Natural killer cell (primary cell): ENCODE measurements around the gene IFITM5. TPM values are rescaled to one million over a fixed set of nuclear protein-coding genes. Genes with fewer than 3 reads are reported as not detected.
A peak's percentile ranks its signal among the peaks of the same experiment; 100 is the strongest.

Source experiments
- ATAC-seq, 3 donors: fragments of 150-1000 bp in 2 of 3; fragments of 200-7000 bp in 1 of 3; cut with Tn5 transposase; 1 replicate in 1 of 3; 2 replicates in 2 of 3; pipeline ENCODE4 v1.10.0; 2021; ENCODE audit warnings: mild to moderate bottlenecking in 2 of 3, moderate library complexity in 2 of 3
- DNase-seq, 2 donors: peaks; one replicate each; pipeline versions ENCODE4 v3.0.0 to v3.0.0-alpha.2; 2013 to 2021; ENCODE audit warnings: mixed read lengths in 1 of 2
- H3K27ac ChIP-seq: one replicate; pipeline ENCODE4 v1.5.1; 2013; ENCODE audit warnings: mild to moderate bottlenecking, low read length
- H3K27me3 ChIP-seq: one replicate; pipeline ENCODE4 v1.6.1; 2013; ENCODE audit warnings: low read length; ENCODE audit not compliant: control insufficient read depth, insufficient read depth
- H3K36me3 ChIP-seq: one replicate; pipeline ENCODE4 v1.6.1; 2013; ENCODE audit warnings: low read length; ENCODE audit not compliant: control insufficient read depth, insufficient read depth
- H3K4me1 ChIP-seq: one replicate; pipeline ENCODE4 v1.6.1; 2013; ENCODE audit warnings: low read length; ENCODE audit not compliant: control insufficient read depth, insufficient read depth
- H3K4me3 ChIP-seq: one replicate; pipeline ENCODE4 v1.5.1; 2013; ENCODE audit warnings: low read length
- H3K9me3 ChIP-seq: one replicate; pipeline ENCODE4 v1.6.1; 2013; ENCODE audit warnings: low read length; ENCODE audit not compliant: control insufficient read depth, insufficient read depth
- H3K27ac Mint-ChIP-seq, 2 donors: one replicate each; pipeline ENCODE4 v1.8.0; 2022; ENCODE audit warnings: mild to moderate bottlenecking in 2 of 2, mixed read lengths in 2 of 2, moderate library complexity in 1 of 2
- H3K27me3 Mint-ChIP-seq, 2 donors: one replicate each; pipeline ENCODE4 v1.8.0; 2022; ENCODE audit warnings: low read depth in 2 of 2, mixed read lengths in 2 of 2
- H3K36me3 Mint-ChIP-seq: one replicate; pipeline ENCODE4 v1.8.0; 2022; ENCODE audit warnings: mixed read lengths
- H3K4me1 Mint-ChIP-seq, 2 donors: one replicate each; pipeline ENCODE4 v1.8.0; 2022; ENCODE audit warnings: mixed read lengths in 2 of 2
- H3K4me3 Mint-ChIP-seq: one replicate; pipeline ENCODE4 v1.8.0; 2022; ENCODE audit warnings: mild to moderate bottlenecking, moderate library complexity, mixed read lengths
- H3K9me3 Mint-ChIP-seq, 2 donors: one replicate each; pipeline ENCODE4 v1.8.0; 2022; ENCODE audit warnings: mixed read lengths in 2 of 2
- CTCF ChIP-seq: fragments of 200-600 bp; IDR thresholded peaks from one replicate; pipeline ENCODE4 v1.8.0; 2022; ENCODE audit warnings: antibody characterized with exemption
- WGBS: methylation state at CpG from one replicate; pipeline ENCODE4 v1.1.7; 2013; ENCODE audit warnings: missing lambda C conversion rate; ENCODE audit not compliant: insufficient coverage; 5-methylcytosine and 5-hydroxymethylcytosine counted together
- intact Hi-C: fragments of 100-400 bp; cut with micrococcal nuclease; formaldehyde crosslinking; loops from one replicate; pipeline ENCODE4 v1.14.2; 2022
- total RNA-seq, 4 donors: library from RNA; stranded (reverse); fragments of 120-200 nt in 1 of 4; gene quantifications; one replicate each; pipeline versions ENCODE4 v1.2.3 to v1.2.4, GENCODE V29; 2013 to 2022

Gene IFITM5
- total RNA-seq, 3 donors from 2014 or later (not counting 1 experiment from before 2014, with no cell fraction given): not detected

- H3K27me3 Mint-ChIP-seq: no peaks in the 10 kb centered on the region
- H3K36me3 Mint-ChIP-seq: peaks cover 33% of the 10 kb centered on the region
- no peak overlapping the region for H3K4me3 Mint-ChIP-seq
- peak overlapping the region in 1 of 2 donors; percentile 40 for H3K27ac Mint-ChIP-seq
- ATAC-seq: peak; percentile 93 to 100 (median 97)
- peak; percentile 73 to 90 for DNase-seq
- TF ChIP-seq CTCF: peak; percentile 67
- Histone ChIP-seq H3K4me1 (peaks cover 5% of the 10 kb centered on the region), H3K4me3 (no peak overlapping the region), H3K27me3 (no peaks in the 10 kb centered on the region), H3K9me3 (no peaks in the 10 kb centered on the region), H3K36me3 (peaks cover 64% of the 10 kb centered on the region), H3K27ac (no peak overlapping the region)
- intact Hi-C loops: loop anchor here (2.0 to 5.0 kb wide), 3 partner anchors 56 to 196 kb away; partner anchors contain the start of gene IFITM2
- peaks cover 0 to 13% of the 10 kb centered on the region in 2 donors for H3K4me1 Mint-ChIP-seq
- no peaks in the 10 kb centered on the region for H3K9me3 Mint-ChIP-seq
- 58% methylated on average over 10 of the region's 10 CpGs for WGBS
Measured at GRCh38 chr11:250740-251299, 48.5 kb downstream of the IFITM5 start.

GRCh38 chr11:250274-250673 lies 49.1 kb downstream of the IFITM5 start:
- WGBS: 96% methylated on average over 5 of the region's 5 CpGs
- Histone ChIP-seq H3K27ac (no peak overlapping the region), H3K27me3 (no peaks in the 10 kb centered on the region), H3K4me1 (peaks cover 5% of the 10 kb centered on the region), H3K36me3 (peaks cover 68% of the 10 kb centered on the region), H3K4me3 (no peak overlapping the region), H3K9me3 (no peaks in the 10 kb centered on the region)
- Mint-ChIP-seq H3K4me1 (peaks cover 0 to 13% of the 10 kb centered on the region in 2 donors), H3K4me3 (no peak overlapping the region), H3K9me3 (no peaks in the 10 kb centered on the region), H3K27me3 (no peaks in the 10 kb centered on the region), H3K27ac (no peak overlapping the region), H3K36me3 (peaks cover 33% of the 10 kb centered on the region)
- TF ChIP-seq CTCF: no peak
- DNase-seq (peak in 1 of 2 donors; percentile 19), ATAC-seq (no peak)
- intact Hi-C loops: loop anchor here (2.0 to 5.0 kb wide), 3 partner anchors 57 to 197 kb away; partner anchors contain the start of gene IFITM2

GRCh38 chr11:249062-249461 lies 50.3 kb downstream of the IFITM5 start:
- Mint-ChIP-seq H3K27ac (no peak overlapping the region), H3K9me3 (no peaks in the 10 kb centered on the region), H3K4me3 (no peak overlapping the region), H3K36me3 (peaks cover 33% of the 10 kb centered on the region), H3K27me3 (no peaks in the 10 kb centered on the region), H3K4me1 (peaks cover 0 to 13% of the 10 kb centered on the region in 2 donors)
- WGBS: 80% methylated on average over 8 of the region's 8 CpGs
- Histone ChIP-seq H3K27me3 (no peaks in the 10 kb centered on the region), H3K36me3 (peaks cover 79% of the 10 kb centered on the region), H3K4me3 (no peak overlapping the region), H3K4me1 (peaks cover 5% of the 10 kb centered on the region), H3K9me3 (no peaks in the 10 kb centered on the region), H3K27ac (no peak overlapping the region)
- intact Hi-C loops: no loop called here
- TF ChIP-seq CTCF: no peak
- no peak for ATAC-seq
- DNase-seq: no peak

Other genes with a start within 250 kb of the IFITM5 start
- gene SCGB1C1, start 106.4 kb downstream of the IFITM5 start, total RNA-seq: 1 to 10 TPM in 1 of 3 donors, under 1 TPM in 1, not detected in 1; 0.73 to 2.1 TPM
- 10 to 100 TPM; 32.4 to 44.1 (median 35.8) TPM for gene BET1L, start 92.1 kb downstream of the IFITM5 start, total RNA-seq
- 100 to 1,000 TPM; 102 to 153 (median 106) TPM for gene RIC8A, start 91.8 kb downstream of the IFITM5 start, total RNA-seq
- 10 to 100 TPM; 20.1 to 24.2 (median 21.2) TPM for gene SIRT3, start 63.2 kb downstream of the IFITM5 start, total RNA-seq
- 100 to 1,000 TPM in 2 of 3 donors, 10 to 100 TPM in 1; 94.6 to 111 (median 104) TPM for gene PSMD13, start 62.5 kb downstream of the IFITM5 start, total RNA-seq
- gene NLRP6, start 21.1 kb downstream of the IFITM5 start, total RNA-seq: 1 to 10 TPM; 1.7 to 3.0 (median 2.3) TPM
- 100 to 1,000 TPM; 130 to 237 (median 153) TPM for gene PGGHG, start 10.4 kb downstream of the IFITM5 start, total RNA-seq
- 1,000 to 10,000 TPM; 1,080 to 1,421 (median 1,273) TPM for gene IFITM2, start 8.3 kb upstream of the IFITM5 start, total RNA-seq
- gene IFITM1, start 14.5 kb upstream of the IFITM5 start, total RNA-seq: 100 to 1,000 TPM; 540 to 809 (median 710) TPM
- gene IFITM3, start 21.3 kb upstream of the IFITM5 start, total RNA-seq: 100 to 1,000 TPM in 1 of 3 donors, 10 to 100 TPM in 2; 64.0 to 165 (median 93.6) TPM
- 1 to 10 TPM in 2 of 3 donors, under 1 TPM in 1; 0.66 to 1.5 (median 1.5) TPM for gene B4GALNT4, start 70.0 kb upstream of the IFITM5 start, total RNA-seq
- under 1 TPM in 2 of 3 donors, not detected in 1; 0.29 to 0.56 TPM for gene PKP3, start 94.7 kb upstream of the IFITM5 start, total RNA-seq
- gene SIGIRR, start 115.5 kb upstream of the IFITM5 start, total RNA-seq: 100 to 1,000 TPM; 619 to 690 (median 666) TPM
- 10 to 100 TPM; 15.1 to 21.3 (median 15.1) TPM for gene ANO9, start 142.5 kb upstream of the IFITM5 start, total RNA-seq
- 10 to 100 TPM; 21.5 to 25.1 (median 23.4) TPM for gene PTDSS2, start 150.8 kb upstream of the IFITM5 start, total RNA-seq
- gene RNH1, start 207.7 kb upstream of the IFITM5 start, total RNA-seq: 100 to 1,000 TPM; 113 to 120 (median 118) TPM
- gene HRAS, start 236.1 kb upstream of the IFITM5 start, total RNA-seq: 10 to 100 TPM; 27.6 to 35.0 (median 30.6) TPM
- 1 to 10 TPM; 1.5 to 2.4 (median 2.2) TPM for gene LRRC56, start 238.0 kb upstream of the IFITM5 start, total RNA-seq